BJ (cell line): ENCODE results near the gene NUP205. TPM values are rescaled to one million over a fixed set of nuclear protein-coding genes. Genes with fewer than 3 reads are reported as not detected.

Source experiments
- CTCF ChIA-PET: fragments of 350-600 bp; formaldehyde crosslinking; extraction: SDS; loops from one replicate; lab custom pipeline; 2021; ENCODE audit warnings: antibody characterized with exemption, inconsistent platforms; lab: Yijun Ruan, JAX
- POLR2A ChIA-PET: fragments of 300-600 bp; sonication (Branson Sonifier 250); formaldehyde crosslinking; extraction: SDS; loops from one replicate; lab custom pipeline; 2021; ENCODE audit warnings: antibody characterized with exemption; lab: Charles Lee
- DNase-seq: peaks from one replicate; pipeline ENCODE4 v3.0.0-alpha.2; 2011; ENCODE audit warnings: low read depth
- H3K27me3 ChIP-seq: 2 replicates; pipeline ENCODE4 v1.6.0; 2011; ENCODE audit warnings: low read length; ENCODE audit not compliant: control insufficient read depth, insufficient read depth
- H3K36me3 ChIP-seq: 2 replicates; pipeline ENCODE4 v1.5.1; 2011; ENCODE audit warnings: low read length; ENCODE audit not compliant: control insufficient read depth, insufficient read depth
- H3K4me3 ChIP-seq: 2 replicates; pipeline ENCODE4 v1.5.1; 2011; ENCODE audit warnings: low read depth, mild to moderate bottlenecking, control low read depth, low read length
- polyA plus RNA-seq: library from polyadenylated mRNA; depleted of rRNA; stranded (reverse); fragments of >200 nt; gene quantifications from 2 replicates; pipeline ENCODE4 v1.2.3, GENCODE V29; 2011
- TF ChIP-seq, protein P1 (sequence below): IDR thresholded peaks from 2 replicates; pipeline ENCODE4 v1.5.1; 2011; ENCODE audit warnings: low read depth, mild to moderate bottlenecking, control low read depth, inconsistent platforms, low read length, moderate library complexity; ENCODE audit not compliant: insufficient read depth

Gene NUP205
- polyA plus RNA-seq, 1 experiment, result 27.2 TPM

DNA sequence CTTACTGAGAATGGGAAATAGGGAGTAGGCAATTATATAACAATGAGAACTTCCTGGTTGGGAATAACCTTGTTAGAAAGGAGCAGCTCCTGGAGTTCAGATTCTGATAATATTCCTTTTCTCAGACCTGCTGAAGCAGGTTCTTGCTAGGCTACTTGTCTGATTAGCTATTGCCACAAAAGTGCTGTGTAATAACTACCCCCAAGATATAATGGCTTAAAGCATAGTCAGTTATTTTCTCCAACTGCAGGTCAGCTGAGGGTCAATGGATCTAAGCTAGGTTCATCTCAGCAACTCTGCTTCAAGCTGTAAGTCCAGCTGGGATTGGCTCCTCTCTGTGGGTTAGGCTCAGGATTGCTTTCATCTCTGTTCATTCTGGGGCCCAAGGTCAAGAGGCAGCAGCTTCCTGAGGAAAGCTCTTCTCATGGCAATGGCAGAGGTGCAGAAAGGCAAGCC lies 38.5 kb upstream of the NUP205 start:
- TF ChIP-seq, protein P1, sequence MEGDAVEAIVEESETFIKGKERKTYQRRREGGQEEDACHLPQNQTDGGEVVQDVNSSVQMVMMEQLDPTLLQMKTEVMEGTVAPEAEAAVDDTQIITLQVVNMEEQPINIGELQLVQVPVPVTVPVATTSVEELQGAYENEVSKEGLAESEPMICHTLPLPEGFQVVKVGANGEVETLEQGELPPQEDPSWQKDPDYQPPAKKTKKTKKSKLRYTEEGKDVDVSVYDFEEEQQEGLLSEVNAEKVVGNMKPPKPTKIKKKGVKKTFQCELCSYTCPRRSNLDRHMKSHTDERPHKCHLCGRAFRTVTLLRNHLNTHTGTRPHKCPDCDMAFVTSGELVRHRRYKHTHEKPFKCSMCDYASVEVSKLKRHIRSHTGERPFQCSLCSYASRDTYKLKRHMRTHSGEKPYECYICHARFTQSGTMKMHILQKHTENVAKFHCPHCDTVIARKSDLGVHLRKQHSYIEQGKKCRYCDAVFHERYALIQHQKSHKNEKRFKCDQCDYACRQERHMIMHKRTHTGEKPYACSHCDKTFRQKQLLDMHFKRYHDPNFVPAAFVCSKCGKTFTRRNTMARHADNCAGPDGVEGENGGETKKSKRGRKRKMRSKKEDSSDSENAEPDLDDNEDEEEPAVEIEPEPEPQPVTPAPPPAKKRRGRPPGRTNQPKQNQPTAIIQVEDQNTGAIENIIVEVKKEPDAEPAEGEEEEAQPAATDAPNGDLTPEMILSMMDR, result no peak
- DNase-seq, result no peak
- Histone ChIP-seq H3K4me3 (no peak overlapping the region), H3K27me3 (no peaks in the 10 kb centered on the region), H3K36me3 (no peaks in the 10 kb centered on the region)
- ChIA-PET CTCF (no interaction called here), POLR2A (no interaction called here)

DNA sequence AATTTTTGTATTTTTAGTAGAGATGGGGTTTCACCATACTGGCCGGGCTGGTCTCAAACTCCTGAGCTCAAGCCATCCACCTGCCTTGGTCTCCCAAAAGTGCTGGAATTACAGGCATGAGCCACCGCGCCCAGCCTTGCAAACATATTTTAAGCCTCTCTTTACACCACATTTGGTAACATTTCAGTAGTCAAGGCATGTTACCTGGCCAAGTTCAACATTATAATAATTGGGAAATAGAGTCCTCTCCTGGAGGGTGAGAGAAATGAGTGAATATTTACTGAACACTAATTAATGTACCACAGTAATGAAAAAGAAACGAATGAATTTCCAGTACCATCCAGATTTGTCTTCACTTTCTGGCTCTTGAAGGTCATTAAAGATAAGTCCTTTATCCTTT lies 37.8 kb upstream of the NUP205 start:
- DNase-seq, result no peak
- ChIA-PET POLR2A (no interaction called here), CTCF (no interaction called here)
- no peaks in the 10 kb centered on the region for H3K27me3 ChIP-seq
- no peaks in the 10 kb centered on the region for H3K36me3 ChIP-seq
- H3K4me3 ChIP-seq, result no peak overlapping the region
- TF ChIP-seq, protein P1, result no peak

DNA sequence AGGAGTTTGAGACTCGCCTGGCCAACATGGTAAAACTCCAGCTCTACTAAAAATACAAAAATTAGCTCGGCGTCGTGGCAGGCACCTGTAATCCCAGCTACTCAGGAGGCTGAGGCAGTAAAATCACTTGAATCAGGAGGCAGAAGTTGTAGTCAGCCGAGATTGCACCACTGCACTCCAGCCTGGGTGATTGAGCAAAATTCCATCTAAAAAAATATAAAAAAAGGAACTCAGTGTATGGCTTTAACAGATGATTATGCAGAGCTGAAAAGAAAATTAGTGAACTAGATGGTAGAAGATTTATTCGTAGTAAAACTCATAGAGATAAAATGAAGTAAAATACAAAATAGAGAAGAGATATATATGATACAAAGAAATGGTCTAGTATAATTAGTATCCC lies 35.2 kb upstream of the NUP205 start:
- Histone ChIP-seq H3K4me3 (no peak overlapping the region), H3K27me3 (no peaks in the 10 kb centered on the region), H3K36me3 (no peaks in the 10 kb centered on the region)
- CTCF ChIA-PET, result interaction anchor here (1.8 kb wide), 1 partner anchor 241 kb away, joined by 6 read pairs; no protein-coding TSS in a partner anchor
- TF ChIP-seq, protein P1, result no peak
- POLR2A ChIA-PET, result no interaction called here
- no peak for DNase-seq

DNA sequence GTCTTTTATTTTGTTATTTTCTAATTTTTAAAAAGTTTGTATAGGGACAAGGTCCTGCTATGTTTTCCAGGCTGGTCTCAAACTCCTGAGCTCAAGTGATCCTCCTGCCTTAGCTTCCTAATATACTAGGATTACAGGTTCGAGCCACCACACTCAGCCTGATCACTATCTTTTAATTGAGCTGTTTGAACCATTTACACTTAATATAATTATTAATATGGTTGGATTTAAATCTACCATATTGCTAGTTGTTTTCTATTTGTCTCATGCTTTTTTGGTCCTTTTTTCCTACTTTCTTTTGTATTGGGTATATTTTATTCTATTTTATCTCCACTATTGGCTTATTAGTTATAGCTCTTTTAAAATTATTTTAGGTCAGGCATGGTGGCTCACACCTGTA lies 34.6 kb upstream of the NUP205 start:
- no peaks in the 10 kb centered on the region for H3K36me3 ChIP-seq
- H3K27me3 ChIP-seq, result no peaks in the 10 kb centered on the region
- ChIA-PET CTCF (interaction anchor here (1.8 kb wide), 1 partner anchor 242 kb away, joined by 6 read pairs; no protein-coding TSS in a partner anchor), POLR2A (no interaction called here)
- H3K4me3 ChIP-seq, result no peak overlapping the region
- DNase-seq, result no peak
- TF ChIP-seq, protein P1, result no peak

DNA sequence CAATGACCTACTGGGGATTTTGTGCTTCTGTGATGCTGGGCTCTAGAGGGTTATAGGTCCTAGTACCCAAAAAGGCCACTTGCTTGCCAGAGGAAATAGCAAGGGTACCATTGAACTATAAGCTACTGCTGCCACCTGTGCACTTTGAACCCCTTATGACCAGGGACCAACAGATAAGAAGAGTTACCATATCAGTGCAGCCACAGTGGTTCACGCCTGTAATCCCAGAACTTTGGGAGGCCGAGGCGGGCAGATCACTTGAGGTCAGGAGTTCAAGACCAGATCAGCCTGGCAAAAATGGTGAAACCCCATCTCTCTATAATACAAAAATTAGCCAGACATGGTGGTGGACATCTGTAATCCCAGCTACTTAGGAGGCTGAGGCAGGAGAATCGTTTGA lies 32.3 kb upstream of the NUP205 start:
- Histone ChIP-seq H3K4me3 (no peak overlapping the region), H3K36me3 (no peaks in the 10 kb centered on the region), H3K27me3 (no peaks in the 10 kb centered on the region)
- DNase-seq, result no peak
- CTCF ChIA-PET, result interaction anchor here (1.4 kb wide), 1 partner anchor 244 kb away, joined by 5 read pairs; no protein-coding TSS in a partner anchor
- TF ChIP-seq, protein P1, result no peak
- POLR2A ChIA-PET, result no interaction called here
